ENCODE measurements around the gene ABCA1. TPM values are rescaled to one million over a fixed set of nuclear protein-coding genes. Genes with fewer than 3 reads are reported as not detected.
"Not testable (repeated sequence)": the region's sequence is repeated elsewhere in the genome, so short reads cannot be mapped to it uniquely, and the experiment has no call there.

Gene ABCA1
- total RNA-seq, 3 donors from 2014 or later (not counting 1 experiment from before 2014, with no cell fraction given): 1.9 to 10.8 (median 4.8) TPM

DNA sequence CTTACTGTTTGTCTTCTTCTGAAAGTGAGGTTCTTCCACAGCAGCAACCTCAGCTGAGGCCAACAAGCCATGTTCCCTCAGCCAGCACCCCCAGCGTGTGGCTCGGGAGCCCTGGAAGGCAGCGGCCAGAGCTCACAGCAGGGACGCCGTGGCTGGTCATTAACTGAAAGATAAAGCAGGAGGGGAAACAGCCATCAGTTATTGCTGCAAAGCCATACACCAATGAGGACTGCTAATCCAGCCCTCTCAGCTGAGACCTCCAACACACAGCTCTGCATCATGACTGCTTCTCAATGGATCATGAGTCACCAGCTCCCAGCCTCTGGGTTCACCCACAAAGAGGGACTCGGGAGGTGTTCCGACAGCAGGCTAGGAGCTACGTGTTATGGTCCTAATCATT is 24.3 kb downstream of the ABCA1 start:
- H3K36me3 Mint-ChIP-seq: no peaks in the 10 kb centered on the region
- no peaks in the 10 kb centered on the region for H3K9me3 Mint-ChIP-seq
- peaks cover 14% of the 10 kb centered on the region in 2 donors for H3K27me3 Mint-ChIP-seq (ENCODE audit: low read depth in 2 of 2)
- no peak overlapping the region for H3K4me3 Mint-ChIP-seq
- DNase-seq: no peak
- no peak overlapping the region for H3K27ac Mint-ChIP-seq
- intact Hi-C loops (cut with micrococcal nuclease): no loop called here
- Histone ChIP-seq H3K27ac (ENCODE audit: low read length) (no peak overlapping the region), H3K4me3 (ENCODE audit: low read length) (no peak overlapping the region), H3K27me3 (ENCODE audit: control insufficient read depth, insufficient read depth, low read length) (no peaks in the 10 kb centered on the region), H3K36me3 (ENCODE audit: control insufficient read depth, insufficient read depth, low read length) (no peaks in the 10 kb centered on the region), H3K4me1 (ENCODE audit: control insufficient read depth, insufficient read depth, low read length) (no peaks in the 10 kb centered on the region), H3K9me3 (ENCODE audit: control insufficient read depth, insufficient read depth, low read length) (no peaks in the 10 kb centered on the region)
- no peak for TF ChIP-seq CTCF (IDR thresholded peaks at IDR 0.05)
- WGBS (ENCODE audit: insufficient coverage): 96% methylated on average over 8 of the region's 8 CpGs
- peaks cover 0 to 5% of the 10 kb centered on the region in 2 donors for H3K4me1 Mint-ChIP-seq
- ATAC-seq: no peak

- no peak for DNase-seq
- intact Hi-C loops (cut with micrococcal nuclease): no loop called here
- Histone ChIP-seq H3K27me3 (ENCODE audit: control insufficient read depth, insufficient read depth, low read length) (no peaks in the 10 kb centered on the region), H3K4me1 (ENCODE audit: control insufficient read depth, insufficient read depth, low read length) (no peaks in the 10 kb centered on the region), H3K27ac (ENCODE audit: low read length) (no peak overlapping the region), H3K9me3 (ENCODE audit: control insufficient read depth, insufficient read depth, low read length) (no peaks in the 10 kb centered on the region), H3K4me3 (ENCODE audit: low read length) (no peak overlapping the region), H3K36me3 (ENCODE audit: control insufficient read depth, insufficient read depth, low read length) (no peaks in the 10 kb centered on the region)
- Mint-ChIP-seq H3K9me3 (no peaks in the 10 kb centered on the region), H3K27ac (no peak overlapping the region), H3K27me3 (ENCODE audit: low read depth in 2 of 2) (peaks cover 0 to 6% of the 10 kb centered on the region in 2 donors), H3K4me1 (peaks cover 0 to 5% of the 10 kb centered on the region in 2 donors), H3K36me3 (no peaks in the 10 kb centered on the region), H3K4me3 (no peak overlapping the region)
- WGBS (ENCODE audit: insufficient coverage): 100% methylated on average over 1 of the region's 2 CpGs
- no peak for ATAC-seq
- TF ChIP-seq CTCF (IDR thresholded peaks at IDR 0.05): no peak
These were observed 27.1 kb downstream of the ABCA1 start for GRCh38 chr9:104900871-104901270.

DNA sequence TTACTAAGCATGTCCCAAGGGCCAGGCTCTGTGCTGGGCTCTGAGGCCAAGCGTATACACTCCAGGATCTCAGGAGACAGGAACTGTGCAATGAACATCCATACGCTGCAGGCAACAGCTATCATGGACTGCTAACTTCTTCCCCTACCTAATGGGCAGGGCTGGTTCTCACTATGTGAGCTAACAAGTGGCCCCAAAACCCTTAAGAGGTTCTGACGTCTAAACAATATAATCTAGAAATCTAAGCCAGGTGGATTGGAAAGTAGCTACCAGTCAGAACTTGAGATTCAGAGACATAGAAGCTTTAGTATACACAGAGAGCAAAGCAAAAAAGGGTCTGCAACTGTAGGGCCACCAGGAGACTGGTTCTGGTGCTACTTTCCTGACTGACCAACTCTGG is 27.6 kb downstream of the ABCA1 start:
- Histone ChIP-seq H3K9me3 (ENCODE audit: control insufficient read depth, insufficient read depth, low read length) (no peaks in the 10 kb centered on the region), H3K4me3 (ENCODE audit: low read length) (no peak overlapping the region), H3K27me3 (ENCODE audit: control insufficient read depth, insufficient read depth, low read length) (no peaks in the 10 kb centered on the region), H3K4me1 (ENCODE audit: control insufficient read depth, insufficient read depth, low read length) (no peaks in the 10 kb centered on the region), H3K27ac (ENCODE audit: low read length) (no peak overlapping the region), H3K36me3 (ENCODE audit: control insufficient read depth, insufficient read depth, low read length) (no peaks in the 10 kb centered on the region)
- H3K27ac Mint-ChIP-seq: no peak overlapping the region
- intact Hi-C loops (cut with micrococcal nuclease): no loop called here
- no peaks in the 10 kb centered on the region for H3K9me3 Mint-ChIP-seq
- H3K4me1 Mint-ChIP-seq: peaks cover 0 to 5% of the 10 kb centered on the region in 2 donors
- DNase-seq: no peak
- peaks cover 0 to 4% of the 10 kb centered on the region in 2 donors for H3K27me3 Mint-ChIP-seq (ENCODE audit: low read depth in 2 of 2)
- H3K36me3 Mint-ChIP-seq: no peaks in the 10 kb centered on the region
- WGBS (ENCODE audit: insufficient coverage): 90% methylated on average over 3 of the region's 3 CpGs
- TF ChIP-seq CTCF (IDR thresholded peaks at IDR 0.05): no peak
- ATAC-seq: no peak
- no peak overlapping the region for H3K4me3 Mint-ChIP-seq

DNA sequence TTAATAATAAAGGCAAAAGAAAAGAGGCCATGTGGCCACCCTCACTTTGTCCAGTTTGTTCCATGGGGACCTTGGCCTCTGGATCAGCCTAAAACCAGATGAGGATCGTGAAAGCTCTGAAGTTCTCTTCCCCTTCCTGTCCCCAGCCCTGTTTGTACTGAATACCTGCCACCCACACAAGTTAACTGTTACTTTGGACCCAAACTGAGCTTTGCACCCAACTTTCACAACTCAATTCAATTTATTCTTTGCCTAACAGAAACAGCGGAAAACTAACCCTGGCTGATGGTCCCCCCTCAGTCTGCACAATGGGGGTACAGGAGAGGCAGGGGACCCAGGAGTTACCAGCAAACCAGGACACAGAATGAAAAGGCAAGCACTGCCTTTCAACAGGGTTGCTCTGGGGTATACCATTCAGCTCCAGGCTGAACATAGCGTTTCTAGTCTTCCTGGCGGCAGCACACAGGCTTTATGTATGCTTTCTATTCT is 28.2 kb downstream of the ABCA1 start:
- no peak overlapping the region for H3K4me3 Mint-ChIP-seq
- no peak overlapping the region for H3K27ac Mint-ChIP-seq
- no peaks in the 10 kb centered on the region for H3K27me3 ChIP-seq (ENCODE audit: control insufficient read depth, insufficient read depth, low read length)
- no peaks in the 10 kb centered on the region for H3K36me3 Mint-ChIP-seq
- TF ChIP-seq CTCF (IDR thresholded peaks at IDR 0.05): no peak
- ATAC-seq: no peak
- H3K9me3 ChIP-seq (ENCODE audit: control insufficient read depth, insufficient read depth, low read length): no peaks in the 10 kb centered on the region
- intact Hi-C loops (cut with micrococcal nuclease): no loop called here
- peaks cover 0 to 3% of the 10 kb centered on the region in 2 donors for H3K27me3 Mint-ChIP-seq (ENCODE audit: low read depth in 2 of 2)
- no peaks in the 10 kb centered on the region for H3K4me1 ChIP-seq (ENCODE audit: control insufficient read depth, insufficient read depth, low read length)
- H3K9me3 Mint-ChIP-seq: no peaks in the 10 kb centered on the region
- peaks cover 0 to 5% of the 10 kb centered on the region in 2 donors for H3K4me1 Mint-ChIP-seq
- H3K36me3 ChIP-seq (ENCODE audit: control insufficient read depth, insufficient read depth, low read length): no peaks in the 10 kb centered on the region
- H3K27ac ChIP-seq (ENCODE audit: low read length): no peak overlapping the region
- 92% methylated on average over 4 of the region's 4 CpGs for WGBS (ENCODE audit: insufficient coverage)
- no peak for DNase-seq
- no peak overlapping the region for H3K4me3 ChIP-seq (ENCODE audit: low read length)

- H3K27ac ChIP-seq (ENCODE audit: low read length); H3K27me3 Mint-ChIP-seq (ENCODE audit: low read depth in 2 of 2); H3K27ac Mint-ChIP-seq; H3K4me1 ChIP-seq (ENCODE audit: control insufficient read depth, insufficient read depth, low read length); H3K4me1 Mint-ChIP-seq; H3K4me3 ChIP-seq (ENCODE audit: low read length); H3K9me3 Mint-ChIP-seq; ATAC-seq; H3K36me3 ChIP-seq (ENCODE audit: control insufficient read depth, insufficient read depth, low read length); H3K36me3 Mint-ChIP-seq; H3K27me3 ChIP-seq (ENCODE audit: control insufficient read depth, insufficient read depth, low read length); H3K4me3 Mint-ChIP-seq; intact Hi-C loops (cut with micrococcal nuclease); DNase-seq; H3K9me3 ChIP-seq (ENCODE audit: control insufficient read depth, insufficient read depth, low read length): not testable (repeated sequence)
- 96% methylated on average over 4 of the region's 6 CpGs for WGBS (ENCODE audit: insufficient coverage)
These were observed 29.6 kb downstream of the ABCA1 start for GRCh38 chr9:104898376-104898775.

Measured in natural killer cell (primary cell).